GM18498 (cell line): Measurements from ENCODE around the gene MS4A18.
"Not testable (repeated sequence)": the region's sequence is repeated elsewhere in the genome, so short reads cannot be mapped to it uniquely, and the experiment has no call there.

Experiments
- ATAC-seq: cut with Tn5 transposase; IDR thresholded peaks from one replicate; pipeline ENCODE4 v1.9.1; 2021; ENCODE audit warnings: mild to moderate bottlenecking, moderate library complexity; ENCODE audit not compliant: unreplicated experiment

MS4A18 gene

DNA sequence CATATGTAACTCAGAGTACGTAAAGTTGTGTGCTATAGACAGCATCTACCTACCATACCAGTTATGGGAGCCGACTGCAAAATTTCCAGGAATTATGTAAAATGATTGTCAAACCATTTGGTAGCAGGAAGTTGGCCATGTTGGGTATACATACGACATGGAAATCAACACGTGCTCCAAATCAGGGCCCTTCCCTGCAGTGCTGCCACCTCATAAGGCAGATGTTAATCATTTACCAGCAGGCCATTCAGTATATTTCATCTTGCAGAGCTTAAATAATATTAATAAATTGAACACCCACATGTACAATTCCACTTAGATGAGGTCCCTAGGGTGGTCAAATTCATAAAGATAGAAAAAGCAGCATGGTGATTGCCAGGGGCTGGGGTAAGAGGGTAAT lies 9.8 kb downstream of the MS4A18 start:
- no peak for ATAC-seq

DNA sequence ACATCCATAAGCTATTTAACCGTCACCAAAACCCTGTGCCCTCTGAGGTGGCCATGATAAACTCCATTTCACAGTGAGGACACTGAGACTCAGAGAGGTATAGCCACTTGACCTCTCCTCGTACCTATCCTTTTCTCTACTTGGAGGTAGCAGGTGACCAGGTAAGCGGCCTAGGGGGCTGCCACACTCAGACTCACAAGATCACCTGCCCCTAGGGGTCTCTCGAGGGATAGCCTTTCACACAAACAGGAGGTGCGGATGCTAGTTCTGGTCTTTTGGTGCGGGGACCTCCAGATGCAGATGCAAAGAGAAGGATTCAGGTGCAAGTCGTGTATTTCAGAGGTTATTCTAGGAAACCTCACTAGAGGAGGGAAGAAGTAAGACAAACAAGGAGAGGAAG lies 14.6 kb downstream of the MS4A18 start:
- ATAC-seq, result no peak

DNA sequence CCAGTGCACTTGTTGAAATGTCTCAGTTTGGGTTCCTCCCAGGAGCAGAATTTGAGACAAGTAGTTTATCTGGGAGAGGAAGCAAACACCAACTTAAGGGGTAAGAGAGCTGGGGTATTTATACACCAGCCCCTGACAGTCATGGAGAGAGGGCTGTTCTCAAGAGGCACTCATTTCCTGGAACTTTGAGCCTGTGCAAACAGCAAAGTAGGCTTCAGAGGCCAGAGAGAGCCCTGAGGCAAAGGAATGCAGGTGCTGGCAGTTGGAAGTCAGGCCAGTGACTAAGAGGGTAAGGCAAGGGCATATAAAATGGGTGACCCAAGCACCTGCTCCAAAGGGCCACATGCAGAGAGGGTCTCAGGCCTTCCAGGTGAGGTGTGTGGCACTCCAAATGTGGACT lies 16.1 kb downstream of the MS4A18 start:
- no peak for ATAC-seq

DNA sequence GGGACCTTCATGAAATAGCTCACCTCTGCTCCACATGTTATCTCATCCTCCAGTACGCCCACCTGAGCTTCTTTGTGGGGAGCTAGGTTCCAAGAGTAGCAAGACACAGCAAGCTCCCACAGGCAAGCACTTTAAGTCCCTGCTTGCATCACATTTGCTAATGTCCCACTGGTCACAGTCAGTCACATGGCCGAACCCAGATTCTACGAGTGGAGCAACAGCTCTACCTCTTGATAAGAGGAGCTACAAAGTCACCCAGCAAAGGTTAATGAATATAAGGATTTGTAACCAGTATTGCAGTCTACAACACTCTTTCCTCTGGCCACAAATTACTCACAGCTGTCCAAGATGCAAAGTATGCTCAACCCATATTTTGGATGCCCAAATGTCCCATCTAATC lies 16.9 kb downstream of the MS4A18 start:
- ATAC-seq, result no peak

DNA sequence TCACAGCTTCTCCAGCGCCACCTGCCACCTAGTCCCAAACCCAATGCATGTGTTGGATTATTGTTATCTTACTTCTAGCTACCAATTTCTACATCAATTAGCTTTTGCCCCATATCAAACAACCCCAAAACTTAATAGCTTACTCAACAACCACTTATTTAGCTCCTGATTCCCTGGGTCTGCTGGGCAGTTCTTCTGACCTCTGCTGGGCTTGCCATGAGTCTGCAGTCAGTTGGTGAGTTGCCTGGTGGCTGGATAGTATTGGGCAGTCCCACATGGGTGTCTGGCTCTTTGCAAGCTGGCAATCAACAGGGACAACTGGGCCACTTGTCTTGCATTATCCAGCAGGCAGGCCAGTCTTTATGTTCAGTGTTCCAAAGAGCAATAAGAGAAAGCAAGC lies 18.5 kb downstream of the MS4A18 start:
- no peak for ATAC-seq

DNA sequence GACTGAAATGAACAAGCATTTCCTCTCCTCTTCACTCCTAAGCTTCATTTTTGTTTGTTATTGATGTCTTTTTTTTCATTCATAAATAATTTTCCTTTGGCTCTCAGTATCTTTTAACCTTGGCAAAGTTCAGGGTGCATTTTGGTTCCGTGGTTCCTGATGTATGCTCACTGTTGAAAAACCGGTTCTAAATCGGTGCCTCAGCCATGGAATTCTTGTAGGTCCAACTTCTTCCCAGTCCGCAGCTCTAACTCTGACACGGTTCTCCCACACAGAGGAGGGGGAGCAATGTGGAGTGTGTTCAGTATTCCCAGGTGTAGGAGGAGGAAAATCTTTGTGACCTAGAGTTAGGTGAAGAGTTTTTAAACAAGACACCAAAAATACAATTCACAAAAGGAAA lies 19.6 kb downstream of the MS4A18 start:
- no peak for ATAC-seq

DNA sequence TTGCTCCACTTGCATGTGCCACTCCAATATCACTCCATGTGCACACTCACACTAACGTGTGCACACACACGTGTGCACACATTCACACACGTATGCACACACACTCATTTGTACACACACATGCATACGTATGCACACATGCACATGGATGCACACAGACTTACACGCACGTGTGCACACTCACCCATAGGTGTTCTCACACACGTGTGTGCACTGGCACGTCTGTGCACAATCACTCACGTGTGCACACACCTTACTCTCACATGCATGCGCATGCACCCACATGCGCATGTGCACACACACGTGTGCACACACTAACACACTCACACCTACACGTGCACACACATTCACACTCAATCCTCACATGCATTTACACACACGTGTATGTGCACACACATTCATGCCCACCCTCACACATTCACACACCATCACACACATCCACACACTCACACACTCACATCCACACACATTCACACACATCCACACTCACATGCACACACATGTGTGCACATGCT lies 22.9 kb downstream of the MS4A18 start:
- no peak for ATAC-seq

DNA sequence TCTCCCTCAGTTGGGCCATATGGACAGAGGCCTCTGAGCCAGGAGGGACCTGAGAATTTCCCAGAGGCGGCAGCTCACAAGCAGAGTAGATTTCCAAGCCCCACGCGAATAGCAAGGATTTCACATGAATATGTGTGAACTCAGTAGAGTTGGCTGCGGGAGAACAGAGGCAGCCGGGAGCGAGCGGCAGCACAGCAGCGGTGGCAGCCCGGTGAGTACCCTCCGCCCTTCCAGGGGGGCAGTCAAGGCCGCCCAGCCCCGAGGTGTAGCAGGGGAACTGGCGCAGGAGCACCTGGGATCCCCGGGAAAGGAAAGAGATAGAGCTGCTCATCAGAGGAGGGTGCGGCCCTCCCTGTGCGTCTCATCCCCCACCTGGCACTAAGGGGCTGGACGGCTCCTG lies 23.7 kb downstream of the MS4A18 start:
- no peak for ATAC-seq

DNA sequence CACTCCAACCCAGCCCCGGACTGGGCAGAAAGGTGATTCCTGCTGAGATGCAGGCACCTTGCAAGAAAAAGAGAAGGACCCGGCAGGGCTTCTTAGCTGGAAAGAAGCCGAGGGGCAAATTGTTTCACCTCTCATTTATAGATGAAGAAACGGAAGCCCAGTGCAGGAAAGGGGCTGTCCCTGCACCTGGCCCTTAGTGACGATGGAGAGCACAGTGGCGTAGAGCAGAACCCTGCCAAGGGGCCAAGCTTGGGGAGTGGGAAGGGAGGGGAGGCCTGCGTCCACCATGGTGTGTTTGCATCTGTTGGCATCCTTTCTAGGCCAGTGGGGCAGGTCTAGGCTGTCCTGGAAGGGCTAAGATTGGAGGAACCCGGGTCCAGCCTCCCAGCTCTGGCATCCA lies 24.3 kb downstream of the MS4A18 start:
- ATAC-seq, result no peak

DNA sequence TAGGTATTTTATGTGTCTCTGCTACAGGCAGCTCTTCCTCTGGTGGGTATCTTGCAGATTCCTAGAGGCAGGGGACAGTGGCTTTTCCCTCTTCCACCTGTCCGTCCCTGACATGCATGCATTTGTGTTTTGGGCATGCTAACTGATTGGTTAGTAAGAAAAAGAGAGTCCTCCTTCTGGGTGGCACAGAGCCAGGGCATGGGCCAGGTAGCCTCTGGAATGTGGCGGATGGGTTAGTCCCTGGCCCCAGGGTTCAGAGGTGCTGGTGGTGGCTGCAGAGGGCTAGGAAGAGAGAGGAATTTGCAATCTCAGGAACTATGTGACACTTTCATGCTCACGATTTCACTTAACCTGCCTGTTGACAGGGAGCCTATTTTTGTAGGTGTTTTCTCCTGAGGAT lies 26.4 kb downstream of the MS4A18 start:
- no peak for ATAC-seq

DNA sequence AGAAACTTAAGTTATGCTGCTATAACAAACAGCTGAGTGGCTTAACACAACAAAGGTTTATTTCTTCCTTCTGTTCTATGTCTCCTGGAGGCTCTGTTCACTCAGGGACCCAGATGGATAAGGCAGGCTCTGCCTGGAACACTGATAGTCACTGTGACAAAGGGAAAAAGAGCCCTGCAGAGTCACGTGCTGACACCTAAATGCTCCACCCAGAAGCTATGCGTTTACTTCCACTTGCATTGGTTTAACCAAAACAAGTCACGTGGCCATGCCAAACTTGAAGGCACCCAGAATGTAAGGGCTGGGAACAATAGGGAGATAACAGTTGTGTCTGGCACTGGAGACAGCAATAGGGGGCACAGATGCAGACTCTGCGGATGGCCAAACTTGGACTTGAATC lies 28.8 kb downstream of the MS4A18 start:
- no peak for ATAC-seq

DNA sequence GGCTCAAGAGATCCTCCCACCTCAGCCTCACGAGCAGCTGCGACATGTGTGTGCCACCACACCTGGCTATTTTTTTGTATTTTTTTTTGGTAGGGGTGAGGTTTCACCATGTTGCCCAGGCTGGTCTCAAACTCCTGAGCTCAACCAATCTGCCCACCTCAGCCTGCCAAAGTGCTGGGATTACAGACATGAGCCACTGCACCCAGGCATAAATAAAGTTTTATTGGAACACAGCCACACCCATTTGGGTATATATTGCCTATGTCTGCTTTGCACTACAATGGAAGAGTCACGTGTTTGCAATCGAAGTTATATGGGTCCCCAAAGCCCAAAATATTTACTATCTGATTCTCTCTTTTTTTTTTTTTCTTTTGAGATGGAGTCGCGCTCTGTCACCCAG lies 30.4 kb downstream of the MS4A18 start:
- ATAC-seq, result no peak

DNA sequence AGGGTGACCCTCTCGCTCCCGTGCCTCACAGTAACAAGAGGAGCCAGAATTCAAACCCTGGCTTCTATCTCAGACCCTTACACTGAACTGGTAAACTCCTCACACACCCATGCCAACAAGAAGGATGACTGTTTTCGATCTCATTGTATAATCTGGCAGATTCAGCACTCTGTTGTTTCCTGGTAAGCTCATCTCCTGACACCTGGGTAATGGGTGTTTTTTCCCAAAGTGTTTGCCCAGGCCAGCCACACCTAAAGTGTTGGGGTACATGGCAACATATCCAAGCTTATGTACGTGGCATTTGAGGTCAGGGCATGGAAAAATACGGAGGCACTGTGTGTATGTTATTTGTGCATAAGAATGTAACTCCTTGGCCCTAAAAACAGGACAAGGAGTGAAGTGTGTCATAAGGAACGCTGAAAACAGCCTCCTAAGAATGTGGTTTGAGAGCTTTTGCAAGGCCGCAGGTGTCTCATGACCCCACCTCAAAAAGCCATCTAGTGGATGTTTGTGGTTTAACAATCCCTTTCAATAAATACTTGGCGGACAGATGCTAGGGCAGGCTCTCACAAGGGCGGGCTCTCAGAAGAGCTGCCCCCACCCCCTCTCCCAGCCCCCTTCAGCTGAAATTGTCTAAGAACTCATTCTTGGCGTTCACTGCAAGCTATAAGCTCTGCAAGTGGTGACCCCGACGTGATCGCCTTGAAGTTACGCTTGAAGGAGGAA lies 31.9 kb downstream of the MS4A18 start, which contains the start of gene MS4A15:
MS4A15 (plus strand) TSS at position 561 of the 726 bp plus-strand sequence. CDS start 6,867 bp downstream, outside the sequence.
- no peak for ATAC-seq

DNA sequence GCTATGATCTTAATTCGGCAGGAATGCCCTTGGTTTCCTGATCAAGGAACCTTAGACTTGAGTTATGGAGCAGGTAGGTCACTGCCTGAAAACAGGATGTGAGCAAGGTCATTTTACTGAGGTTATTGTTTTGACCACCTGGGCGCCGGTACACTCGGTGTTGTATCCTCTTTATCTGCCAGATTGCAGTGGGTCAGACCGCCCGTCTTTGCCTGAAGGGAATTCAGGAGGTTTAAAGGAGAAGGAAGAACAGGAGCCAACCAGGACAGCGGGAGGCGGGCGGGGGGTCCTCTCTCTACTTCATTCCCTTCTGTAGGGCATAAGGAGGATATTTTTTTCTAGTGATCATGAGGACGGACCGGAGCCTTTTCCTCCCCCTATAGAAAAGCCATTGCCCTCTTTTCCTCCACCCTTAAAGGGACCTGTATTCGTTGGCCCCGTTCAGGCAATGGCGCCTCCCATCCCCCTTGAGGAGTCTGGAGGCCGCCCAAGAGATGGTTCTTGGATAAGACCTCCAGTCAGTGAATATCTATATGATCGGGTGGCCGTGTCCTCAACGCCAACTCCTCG lies 32.8 kb downstream of the MS4A18 start:
- ATAC-seq, result no peak

DNA sequence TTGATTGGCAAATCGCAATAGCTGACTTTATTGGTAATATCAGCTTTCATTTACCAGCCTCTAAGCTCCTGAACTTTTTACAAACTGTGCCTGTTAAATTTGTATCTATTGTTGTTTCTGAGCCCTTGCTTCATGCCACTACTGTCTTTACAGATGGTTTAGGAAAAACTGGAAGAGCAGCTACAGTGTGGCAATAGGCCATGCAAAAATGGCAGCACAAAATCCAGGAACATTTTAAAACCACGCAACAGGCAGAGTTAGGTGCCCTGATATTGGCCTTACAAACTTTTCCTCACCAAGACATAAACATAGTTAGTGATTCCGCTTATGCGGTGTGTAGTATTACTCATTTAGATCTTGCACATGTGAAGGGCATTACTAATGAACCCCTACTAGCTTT lies 34.2 kb downstream of the MS4A18 start:
- ATAC-seq, result not testable (repeated sequence)

DNA sequence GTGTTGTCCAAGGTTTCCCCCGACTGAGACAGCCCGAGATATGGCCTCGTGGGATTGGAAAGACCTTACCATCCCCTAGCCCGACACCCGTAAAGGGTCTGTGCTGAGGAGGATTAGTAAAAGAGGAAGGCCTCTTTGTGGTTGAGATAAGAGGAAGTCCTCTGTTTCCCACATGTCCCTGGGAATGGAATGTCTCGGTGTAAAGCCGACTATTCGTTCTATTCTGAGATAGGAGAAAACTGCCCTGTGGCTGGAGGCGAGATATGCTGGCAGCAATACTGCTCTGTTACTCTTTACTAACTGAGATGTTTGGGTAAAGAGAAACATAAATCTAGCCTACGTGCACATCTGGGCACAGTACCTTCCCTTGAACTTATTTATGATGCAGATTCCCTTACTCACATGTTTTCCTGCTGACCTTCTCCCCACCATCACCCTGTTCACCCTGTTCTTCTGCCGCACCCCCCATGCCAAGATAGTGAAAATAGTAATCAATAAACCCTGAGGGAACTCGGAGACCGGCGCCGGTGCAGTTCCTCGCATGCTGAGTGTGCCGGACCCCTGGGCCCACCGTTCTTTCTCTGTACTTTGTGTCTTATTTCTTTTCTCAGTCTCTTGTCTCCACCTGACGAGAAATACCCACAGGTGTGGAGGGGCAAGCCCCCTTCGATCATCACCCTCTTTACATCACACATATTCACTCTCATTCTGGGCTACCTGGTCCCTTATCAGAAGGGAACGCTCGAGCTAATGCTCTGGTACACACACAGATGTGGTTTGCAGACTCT lies 35.1 kb downstream of the MS4A18 start:
- ATAC-seq, result not testable (repeated sequence)

DNA sequence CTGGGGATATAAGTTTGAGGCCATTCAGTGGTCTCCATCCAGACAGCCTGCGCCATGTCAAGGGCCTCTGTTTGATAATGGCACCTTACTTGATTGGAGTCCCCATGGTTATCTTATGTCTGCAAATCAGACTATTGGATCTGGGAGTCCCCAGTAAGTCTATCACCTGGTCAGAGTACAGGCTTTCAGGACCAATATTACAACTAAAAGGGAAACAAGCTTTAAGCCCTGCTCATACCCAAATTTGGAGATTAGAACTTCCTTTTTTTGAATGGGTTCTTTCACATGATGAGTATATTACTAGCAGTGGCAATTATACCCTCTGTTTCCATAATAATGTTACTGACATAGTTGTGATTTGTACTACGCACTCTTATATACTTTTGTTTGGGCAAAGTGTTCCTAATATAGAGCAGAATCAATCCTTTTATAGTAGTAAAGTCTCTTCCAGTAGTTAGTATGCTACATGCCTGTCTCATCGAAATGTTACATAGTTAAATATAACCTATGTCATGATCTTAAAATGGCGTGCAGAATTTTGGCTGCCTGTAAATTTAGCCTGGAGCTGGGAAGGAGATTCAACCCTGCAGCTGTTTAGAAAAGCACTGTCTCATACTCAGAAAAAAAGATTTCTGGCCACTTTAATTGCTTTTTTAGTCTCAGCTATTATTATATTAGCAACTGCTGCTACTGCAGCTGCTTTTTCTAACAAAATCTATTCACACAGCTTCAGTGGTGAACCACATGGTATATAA lies 37.1 kb downstream of the MS4A18 start:
- ATAC-seq, result peak; percentile 36

DNA sequence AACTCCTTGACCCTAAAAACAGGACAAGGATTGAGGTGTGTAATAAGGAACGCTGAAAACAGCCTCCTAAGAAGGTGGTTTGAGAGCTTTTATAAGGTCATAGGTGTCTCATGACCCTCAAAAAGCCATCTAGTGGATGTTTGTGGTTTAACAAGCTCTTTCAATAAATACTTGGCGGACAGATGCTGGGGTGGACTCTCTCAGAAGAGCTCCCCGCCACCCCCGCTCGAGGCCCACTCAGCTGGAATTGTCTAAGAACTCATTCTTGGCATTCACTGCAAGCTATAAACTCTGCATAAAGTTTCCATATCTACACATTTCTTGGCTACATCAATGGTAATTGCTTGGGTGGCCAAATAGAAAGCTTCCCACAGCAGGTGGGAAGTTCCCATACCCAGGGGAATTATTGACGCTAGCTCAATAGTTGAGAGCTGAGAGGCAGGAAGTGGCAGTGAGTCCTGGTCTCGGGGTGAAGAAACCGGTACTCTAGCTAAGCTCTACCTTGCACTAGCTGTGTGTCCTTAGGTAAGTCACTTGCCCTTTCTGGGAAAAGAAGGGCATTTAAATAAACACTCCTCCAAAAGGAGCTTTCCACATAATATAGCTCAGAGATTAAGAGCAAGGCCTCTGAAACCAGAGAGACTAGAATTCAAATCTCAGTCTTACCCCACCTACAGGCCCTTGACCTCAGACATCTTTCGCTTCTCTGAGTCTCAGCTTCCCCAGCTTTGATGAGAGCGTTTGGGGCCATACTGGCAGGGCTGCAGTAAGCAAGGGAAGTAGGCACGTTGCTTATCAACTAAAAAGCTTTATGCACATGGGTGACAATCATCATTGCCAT lies 38.6 kb downstream of the MS4A18 start:
- peak; percentile 67 for ATAC-seq

DNA sequence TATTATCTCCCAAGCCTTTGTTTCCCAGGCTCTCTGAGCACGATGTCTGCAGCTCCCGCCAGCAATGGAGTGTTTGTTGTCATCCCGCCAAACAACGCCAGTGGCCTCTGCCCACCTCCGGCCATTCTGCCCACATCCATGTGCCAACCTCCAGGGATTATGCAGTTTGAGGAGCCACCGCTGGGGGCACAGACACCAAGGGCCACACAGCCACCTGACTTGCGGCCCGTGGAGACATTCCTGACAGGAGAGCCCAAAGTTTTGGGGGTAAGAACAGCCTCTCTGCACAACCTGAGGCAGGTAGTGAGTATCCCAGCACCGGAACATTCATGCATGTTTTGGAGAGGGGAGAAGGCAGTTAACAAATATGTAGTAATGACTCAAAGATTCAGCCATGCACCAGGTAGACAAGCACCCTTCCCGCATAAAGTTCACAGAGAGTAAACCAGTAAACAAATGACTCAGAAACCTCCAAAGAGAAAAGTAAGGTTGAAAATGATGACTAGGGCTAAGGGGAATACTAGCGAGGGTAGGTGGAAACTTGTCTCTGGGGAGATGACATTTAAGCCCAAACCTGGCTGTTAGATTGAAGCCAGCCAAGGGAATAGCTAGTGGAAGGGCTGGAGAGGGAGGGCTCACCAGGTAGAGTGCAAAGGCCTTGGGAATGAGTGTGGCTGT lies 39.3 kb downstream of the MS4A18 start:
- no peak for ATAC-seq

DNA sequence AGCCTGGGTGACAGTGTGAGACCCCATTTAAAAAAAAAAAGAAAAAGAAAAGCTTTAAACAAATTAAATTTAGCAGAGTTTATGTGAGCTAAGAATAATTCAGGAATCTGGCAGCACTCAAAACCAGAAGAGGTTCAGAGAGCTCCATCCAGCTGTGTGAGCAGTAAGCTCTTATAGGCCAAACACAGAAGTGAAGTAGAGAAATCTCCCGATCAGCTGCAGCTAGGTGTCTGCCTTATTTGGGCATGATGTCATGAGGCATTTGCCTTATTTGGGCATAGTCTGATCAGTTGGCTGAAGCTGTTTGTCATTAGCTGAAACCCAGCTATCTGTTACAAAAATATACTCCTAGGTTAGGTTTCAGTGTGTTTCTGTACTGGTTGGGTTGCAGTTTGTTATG lies 40.4 kb downstream of the MS4A18 start:
- ATAC-seq, result peak; percentile 32
